HFFc6 (cell line): Measurements from ENCODE around the gene POLR2H. TPM values are rescaled to one million over a fixed set of nuclear protein-coding genes. Genes with fewer than 3 reads are reported as not detected.

Source experiments
- DNase-seq: peaks from one replicate; pipeline ENCODE4 v3.0.0-alpha.2; 2018
- H3K27ac Mint-ChIP-seq: 2 replicates; pipeline ENCODE4 v1.8.0; 2020; ENCODE audit warnings: mild to moderate bottlenecking, mixed read lengths
- H3K27me3 Mint-ChIP-seq: 2 replicates; pipeline ENCODE4 v1.8.0; 2021; ENCODE audit warnings: mild to moderate bottlenecking, moderate library complexity, mixed read lengths; ENCODE audit not compliant: insufficient read depth
- H3K36me3 Mint-ChIP-seq: 2 replicates; pipeline ENCODE4 v1.8.0; 2021; ENCODE audit warnings: low read depth, mixed read lengths
- H3K4me1 Mint-ChIP-seq: 2 replicates; pipeline ENCODE4 v1.8.0; 2020; ENCODE audit warnings: low read depth, mixed read lengths
- H3K4me3 Mint-ChIP-seq: 2 replicates; pipeline ENCODE4 v1.8.0; 2020; ENCODE audit warnings: mild to moderate bottlenecking, moderate library complexity, mixed read lengths
- H3K9me3 Mint-ChIP-seq: 2 replicates; pipeline ENCODE4 v1.8.0; 2020; ENCODE audit warnings: mild to moderate bottlenecking, mixed read lengths
- CTCF ChIP-seq: fragments of 200-600 bp; sonication (generic); IDR thresholded peaks from 2 replicates; pipeline ENCODE4 v1.5.0; 2021; ENCODE audit warnings: antibody characterized with exemption, mild to moderate bottlenecking
- total RNA-seq, 6 experiments: library from RNA; stranded (reverse); fragmentation: NEBNext Ultra II Directional; extraction: Animal tissue kit (Norgen Biotek cat#: 25700); gene quantifications; 2 replicates in 1 of 6; 3 replicates in 5 of 6; pipeline ENCODE4 v1.2.3, GENCODE V29; 2021

The POLR2H gene
- total RNA-seq, 6 experiments from 2014 or later = 45.4 to 68.6 (median 50.1) TPM

GRCh38 chr3:184380627-184381260, 19.2 kb downstream of the POLR2H start:
- Mint-ChIP-seq H3K4me3 (no peak overlapping the region), H3K27me3 (peaks cover 44% of the 10 kb centered on the region), H3K36me3 (no peaks in the 10 kb centered on the region), H3K4me1 (peaks cover 6% of the 10 kb centered on the region; the same call in 1 of the 2 replicates), H3K9me3 (no peaks in the 10 kb centered on the region), H3K27ac (no peak overlapping the region)
- no peak for TF ChIP-seq CTCF
- no peak for DNase-seq

DNA sequence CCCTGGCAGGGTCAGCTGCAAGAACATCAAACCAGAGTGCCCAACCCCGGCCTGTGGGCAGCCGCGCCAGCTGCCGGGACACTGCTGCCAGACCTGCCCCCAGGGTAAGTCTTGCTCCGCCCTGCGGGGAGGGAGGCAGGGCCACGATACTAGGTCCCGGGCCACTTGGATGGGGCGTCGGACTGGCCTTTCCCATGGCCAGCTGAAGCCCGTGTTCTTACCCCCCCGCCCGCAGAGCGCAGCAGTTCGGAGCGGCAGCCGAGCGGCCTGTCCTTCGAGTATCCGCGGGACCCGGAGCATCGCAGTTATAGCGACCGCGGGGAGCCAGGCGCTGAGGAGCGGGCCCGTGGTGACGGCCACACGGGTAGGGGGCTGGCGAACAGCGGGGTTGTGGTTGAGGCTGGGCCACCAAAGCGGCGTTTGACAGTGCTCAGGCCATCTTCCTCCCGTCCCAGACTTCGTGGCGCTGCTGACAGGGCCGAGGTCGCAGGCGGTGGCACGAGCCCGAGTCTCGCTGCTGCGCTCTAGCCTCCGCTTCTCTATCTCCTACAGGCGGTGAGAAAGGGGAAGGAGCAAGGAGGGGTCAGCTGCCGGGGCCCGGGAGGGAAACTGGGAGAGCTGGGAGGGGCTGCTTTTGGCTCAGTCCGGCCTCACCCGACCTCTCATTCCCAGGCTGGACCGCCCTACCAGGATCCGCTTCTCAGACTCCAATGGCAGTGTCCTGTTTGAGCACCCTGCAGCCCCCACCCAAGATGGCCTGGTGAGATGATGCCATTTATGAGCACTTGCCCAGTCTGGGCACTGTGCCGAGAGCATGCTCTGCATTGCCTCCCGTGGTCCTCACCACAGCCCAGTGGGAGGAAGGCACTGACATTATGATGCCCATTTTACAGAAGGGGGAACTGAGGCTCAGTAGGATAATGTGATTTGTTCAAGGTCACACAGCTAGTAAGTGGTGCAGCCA, 20.0 kb downstream of the POLR2H start:
- peaks cover 6% of the 10 kb centered on the region; the same call in 1 of the 2 replicates for H3K4me1 Mint-ChIP-seq
- H3K27me3 Mint-ChIP-seq = peaks cover 36% of the 10 kb centered on the region
- no peaks in the 10 kb centered on the region for H3K36me3 Mint-ChIP-seq
- no peak overlapping the region for H3K4me3 Mint-ChIP-seq
- TF ChIP-seq CTCF = no peak
- DNase-seq = no peak
- no peak overlapping the region for H3K27ac Mint-ChIP-seq
- no peaks in the 10 kb centered on the region for H3K9me3 Mint-ChIP-seq

GRCh38 chr3:184382326-184383032, 21.0 kb downstream of the POLR2H start:
- Mint-ChIP-seq H3K4me3 (no peak overlapping the region), H3K4me1 (peaks cover 6% of the 10 kb centered on the region; the same call in 1 of the 2 replicates), H3K27me3 (peaks cover 30% of the 10 kb centered on the region), H3K27ac (no peak overlapping the region), H3K9me3 (no peaks in the 10 kb centered on the region), H3K36me3 (no peaks in the 10 kb centered on the region)
- no peak for DNase-seq
- TF ChIP-seq CTCF = no peak

DNA sequence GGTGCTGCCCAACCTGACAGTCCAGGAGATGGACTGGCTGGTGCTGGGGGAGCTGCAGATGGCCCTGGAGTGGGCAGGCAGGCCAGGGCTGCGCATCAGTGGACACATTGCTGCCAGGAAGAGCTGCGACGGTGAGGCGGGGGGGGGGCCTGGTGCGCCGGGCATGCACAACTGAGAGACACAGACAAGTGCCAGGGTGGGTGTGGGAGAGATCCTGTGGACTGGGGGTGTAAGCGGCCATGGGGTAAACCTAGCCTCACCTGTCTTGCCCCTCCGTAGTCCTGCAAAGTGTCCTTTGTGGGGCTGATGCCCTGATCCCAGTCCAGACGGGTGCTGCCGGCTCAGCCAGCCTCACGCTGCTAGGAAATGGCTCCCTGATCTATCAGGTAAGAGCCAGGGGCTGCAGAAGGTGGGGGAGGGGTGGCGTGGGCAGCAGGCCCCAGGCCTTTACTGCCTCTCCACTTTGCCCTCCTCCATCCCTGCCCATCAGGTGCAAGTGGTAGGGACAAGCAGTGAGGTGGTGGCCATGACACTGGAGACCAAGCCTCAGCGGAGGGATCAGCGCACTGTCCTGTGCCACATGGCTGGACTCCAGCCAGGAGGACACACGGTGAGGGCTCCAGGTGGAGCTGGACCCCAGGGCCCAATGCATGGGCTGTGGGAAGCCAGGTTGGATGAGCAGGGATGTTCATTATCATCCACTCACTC, 21.7 kb downstream of the POLR2H start:
- Mint-ChIP-seq H3K4me3 (no peak overlapping the region), H3K9me3 (no peaks in the 10 kb centered on the region), H3K27me3 (peaks cover 32% of the 10 kb centered on the region), H3K4me1 (peaks cover 6% of the 10 kb centered on the region; the same call in 1 of the 2 replicates), H3K27ac (no peak overlapping the region), H3K36me3 (no peaks in the 10 kb centered on the region)
- no peak for TF ChIP-seq CTCF
- DNase-seq = no peak

DNA sequence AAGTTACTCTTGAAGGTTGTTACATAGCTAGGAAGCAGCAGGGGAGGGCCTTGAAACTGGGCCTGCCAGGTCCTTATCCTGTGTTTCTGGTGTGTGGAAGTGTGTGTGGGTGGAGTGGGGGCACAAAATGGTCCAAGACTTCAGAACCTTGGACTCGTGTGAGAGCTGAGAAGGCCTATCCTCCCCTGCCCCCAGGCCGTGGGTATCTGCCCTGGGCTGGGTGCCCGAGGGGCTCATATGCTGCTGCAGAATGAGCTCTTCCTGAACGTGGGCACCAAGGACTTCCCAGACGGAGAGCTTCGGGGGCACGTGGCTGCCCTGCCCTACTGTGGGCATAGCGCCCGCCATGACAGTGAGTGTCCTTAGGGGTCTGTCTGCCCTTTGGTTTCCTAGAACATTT, 22.8 kb downstream of the POLR2H start:
- H3K9me3 Mint-ChIP-seq = no peaks in the 10 kb centered on the region
- H3K27ac Mint-ChIP-seq = no peak overlapping the region
- H3K36me3 Mint-ChIP-seq = no peaks in the 10 kb centered on the region
- no peak for DNase-seq
- H3K27me3 Mint-ChIP-seq = peaks cover 28% of the 10 kb centered on the region
- H3K4me1 Mint-ChIP-seq = 0 out of 2 replicates have a peak, but pooled peaks cover under 1% of the 10 kb centered on the region
- TF ChIP-seq CTCF = no peak
- no peak overlapping the region for H3K4me3 Mint-ChIP-seq
